Measurements from ENCODE around the gene CYBB.

DNA sequence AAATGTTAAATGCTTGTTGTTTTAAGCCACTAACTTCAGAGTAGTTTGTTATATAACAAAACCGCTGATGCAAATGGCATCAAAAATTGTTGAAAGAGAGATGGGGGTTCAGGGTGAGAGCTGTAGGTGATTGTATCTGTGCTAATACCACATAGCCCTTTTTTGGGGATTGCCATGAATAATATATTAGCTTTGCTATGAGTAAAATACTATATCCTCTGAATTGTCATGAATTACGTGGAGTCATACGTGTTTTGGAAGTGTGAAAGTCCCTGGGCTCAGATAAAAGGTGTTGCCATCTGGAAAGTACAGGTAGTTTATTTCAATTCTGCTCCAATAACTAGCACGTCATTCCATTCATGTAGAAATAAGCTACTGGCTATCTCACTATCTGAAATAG lies 36.9 kb downstream of the CYBB start:
- TF ChIP-seq, protein P1, sequence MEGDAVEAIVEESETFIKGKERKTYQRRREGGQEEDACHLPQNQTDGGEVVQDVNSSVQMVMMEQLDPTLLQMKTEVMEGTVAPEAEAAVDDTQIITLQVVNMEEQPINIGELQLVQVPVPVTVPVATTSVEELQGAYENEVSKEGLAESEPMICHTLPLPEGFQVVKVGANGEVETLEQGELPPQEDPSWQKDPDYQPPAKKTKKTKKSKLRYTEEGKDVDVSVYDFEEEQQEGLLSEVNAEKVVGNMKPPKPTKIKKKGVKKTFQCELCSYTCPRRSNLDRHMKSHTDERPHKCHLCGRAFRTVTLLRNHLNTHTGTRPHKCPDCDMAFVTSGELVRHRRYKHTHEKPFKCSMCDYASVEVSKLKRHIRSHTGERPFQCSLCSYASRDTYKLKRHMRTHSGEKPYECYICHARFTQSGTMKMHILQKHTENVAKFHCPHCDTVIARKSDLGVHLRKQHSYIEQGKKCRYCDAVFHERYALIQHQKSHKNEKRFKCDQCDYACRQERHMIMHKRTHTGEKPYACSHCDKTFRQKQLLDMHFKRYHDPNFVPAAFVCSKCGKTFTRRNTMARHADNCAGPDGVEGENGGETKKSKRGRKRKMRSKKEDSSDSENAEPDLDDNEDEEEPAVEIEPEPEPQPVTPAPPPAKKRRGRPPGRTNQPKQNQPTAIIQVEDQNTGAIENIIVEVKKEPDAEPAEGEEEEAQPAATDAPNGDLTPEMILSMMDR (IDR thresholded peaks at IDR 0.05) = no peak
- no peak for TF ChIP-seq POLR2A (IDR thresholded peaks at IDR 0.05)

Measured in uterus (tissue), 2 donors.